K562 (cell line): ENCODE results near the gene ATXN7L1.

Source experiments
- BRD9 ChIP-seq: fragments of 450-650 bp; IDR thresholded peaks from 2 replicates; pipeline ENCODE4 v1.6.1; 2018; ENCODE audit warnings: low read depth; ENCODE audit not compliant: partially characterized antibody
- CBX3 ChIP-seq, 2 experiments: IDR thresholded peaks; 1 replicate in 1 of 2; 2 replicates in 1 of 2; pipeline ENCODE4 v1.6.1; 2012; ENCODE audit warnings: inconsistent platforms in 2 of 2, low read length in 2 of 2, borderline replicate concordance in 1 of 2, control low read depth in 1 of 2
- CREB1 ChIP-seq, 2 experiments: sonication (generic) in 1 of 2; formaldehyde crosslinking in 1 of 2; IDR thresholded peaks; 2 replicates each; pipeline versions ENCODE4 v1.6.1 to v1.8.0; 2012 to 2022; ENCODE audit warnings: inconsistent platforms in 1 of 2, mild to moderate bottlenecking in 1 of 2, missing genetic modification reagents in 1 of 2, moderate library complexity in 1 of 2
- KDM1A ChIP-seq, 2 experiments: fragments of 450-650 bp; IDR thresholded peaks; 2 replicates each; pipeline ENCODE4 v1.6.1; 2016; ENCODE audit warnings: mild to moderate bottlenecking in 2 of 2
- NR1H2 ChIP-seq: sonication (generic); formaldehyde crosslinking; IDR thresholded peaks from 2 replicates; pipeline ENCODE4 v1.4.0; 2020; ENCODE audit warnings: mild to moderate bottlenecking, missing genetic modification reagents
- PTTG1 ChIP-seq: fragments of 450-650 bp; IDR thresholded peaks from 2 replicates; pipeline ENCODE4 v1.6.1; 2016; ENCODE audit warnings: low read depth, mild to moderate bottlenecking, missing genetic modification characterization, missing compliant biosample characterization
- RBM25 ChIP-seq: fragments of 200-400 bp; formaldehyde crosslinking; IDR thresholded peaks from 2 replicates; pipeline ENCODE4 v1.6.1; 2018; ENCODE audit warnings: low read length, low read depth, moderate library complexity; ENCODE audit not compliant: severe bottlenecking
- ZNF24 ChIP-seq: fragments of 450-650 bp; IDR thresholded peaks from 2 replicates; pipeline ENCODE4 v1.6.1; 2016
- TF ChIP-seq, protein P1 (sequence below), 2 experiments: fragments of 450-650 bp; formaldehyde crosslinking in 1 of 2; IDR thresholded peaks; 2 replicates each; pipeline versions ENCODE4 v1.4.0 to v1.6.1; 2014 to 2020; ENCODE audit warnings: mild to moderate bottlenecking in 2 of 2, borderline replicate concordance in 1 of 2, low read depth in 1 of 2

DNA sequence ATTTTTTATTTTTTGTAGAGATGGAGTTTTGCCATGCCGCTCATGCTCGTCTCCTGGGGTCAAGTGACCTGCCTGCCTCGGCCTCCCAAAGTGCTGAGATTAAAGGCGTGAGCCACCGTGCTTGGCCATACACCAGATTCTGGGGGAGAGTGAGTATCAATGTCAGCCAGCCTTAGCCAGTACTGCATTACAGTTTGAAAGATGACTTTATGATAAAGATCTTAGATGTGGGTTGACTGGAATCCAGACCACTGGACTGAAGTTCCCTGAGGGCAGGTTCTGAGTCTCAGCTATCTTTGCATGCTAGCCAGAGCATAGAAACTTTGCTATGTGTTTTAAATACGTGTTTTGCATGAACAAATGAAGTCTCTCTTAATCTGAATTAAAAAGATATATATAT, 177.9 kb downstream of the ATXN7L1 start:
- TF ChIP-seq CBX3 (IDR thresholded peaks at IDR 0.05; ENCODE audit: borderline replicate concordance in 1 of 2, low read length in 2 of 2) (no peak), ZNF24 (no peak), NR1H2 (no peak), KDM1A (IDR thresholded peaks at IDR 0.05) (no peak), PTTG1 (no peak), BRD9 (no peak), RBM25 (no peak), CREB1 (IDR thresholded peaks at IDR 0.05) (no peak), CREB1 (CRISPR knock-in tag; IDR thresholded peaks at IDR 0.05) (no peak)
- TF ChIP-seq, protein P1, sequence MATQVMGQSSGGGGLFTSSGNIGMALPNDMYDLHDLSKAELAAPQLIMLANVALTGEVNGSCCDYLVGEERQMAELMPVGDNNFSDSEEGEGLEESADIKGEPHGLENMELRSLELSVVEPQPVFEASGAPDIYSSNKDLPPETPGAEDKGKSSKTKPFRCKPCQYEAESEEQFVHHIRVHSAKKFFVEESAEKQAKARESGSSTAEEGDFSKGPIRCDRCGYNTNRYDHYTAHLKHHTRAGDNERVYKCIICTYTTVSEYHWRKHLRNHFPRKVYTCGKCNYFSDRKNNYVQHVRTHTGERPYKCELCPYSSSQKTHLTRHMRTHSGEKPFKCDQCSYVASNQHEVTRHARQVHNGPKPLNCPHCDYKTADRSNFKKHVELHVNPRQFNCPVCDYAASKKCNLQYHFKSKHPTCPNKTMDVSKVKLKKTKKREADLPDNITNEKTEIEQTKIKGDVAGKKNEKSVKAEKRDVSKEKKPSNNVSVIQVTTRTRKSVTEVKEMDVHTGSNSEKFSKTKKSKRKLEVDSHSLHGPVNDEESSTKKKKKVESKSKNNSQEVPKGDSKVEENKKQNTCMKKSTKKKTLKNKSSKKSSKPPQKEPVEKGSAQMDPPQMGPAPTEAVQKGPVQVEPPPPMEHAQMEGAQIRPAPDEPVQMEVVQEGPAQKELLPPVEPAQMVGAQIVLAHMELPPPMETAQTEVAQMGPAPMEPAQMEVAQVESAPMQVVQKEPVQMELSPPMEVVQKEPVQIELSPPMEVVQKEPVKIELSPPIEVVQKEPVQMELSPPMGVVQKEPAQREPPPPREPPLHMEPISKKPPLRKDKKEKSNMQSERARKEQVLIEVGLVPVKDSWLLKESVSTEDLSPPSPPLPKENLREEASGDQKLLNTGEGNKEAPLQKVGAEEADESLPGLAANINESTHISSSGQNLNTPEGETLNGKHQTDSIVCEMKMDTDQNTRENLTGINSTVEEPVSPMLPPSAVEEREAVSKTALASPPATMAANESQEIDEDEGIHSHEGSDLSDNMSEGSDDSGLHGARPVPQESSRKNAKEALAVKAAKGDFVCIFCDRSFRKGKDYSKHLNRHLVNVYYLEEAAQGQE (IDR thresholded peaks at IDR 0.05; ENCODE audit: borderline replicate concordance) = no peak
- TF ChIP-seq, protein P1 (CRISPR knock-in tag; IDR thresholded peaks at IDR 0.05; ENCODE audit: low read depth) = no peak
